Endodermal cell (in vitro differentiated cells): ENCODE data around the gene EEPD1. TPM values are rescaled to one million over a fixed set of nuclear protein-coding genes. Genes with fewer than 3 reads are reported as not detected.

ENCODE experiments used
- DNase-seq: peaks from one replicate; pipeline ENCODE4 v3.0.0-alpha.2; 2017
- H3K27ac ChIP-seq: 2 replicates; pipeline ENCODE4 v1.5.1; 2013; ENCODE audit warnings: mild to moderate bottlenecking, low read depth, low read length, moderate library complexity
- H3K27me3 ChIP-seq: 2 replicates; pipeline ENCODE4 v1.6.1; 2013; ENCODE audit warnings: mild to moderate bottlenecking, low read length, moderate library complexity; ENCODE audit not compliant: insufficient read depth, control insufficient read depth, poor library complexity, severe bottlenecking
- H3K36me3 ChIP-seq: 2 replicates; pipeline ENCODE4 v1.7.0; 2013; ENCODE audit warnings: mild to moderate bottlenecking, low read length, moderate library complexity; ENCODE audit not compliant: control insufficient read depth, insufficient read depth
- H3K4me1 ChIP-seq: one replicate; pipeline ENCODE4 v1.7.0; 2013; ENCODE audit warnings: low read length; ENCODE audit not compliant: control insufficient read depth, insufficient read depth
- H3K4me3 ChIP-seq: 2 replicates; pipeline ENCODE4 v1.5.1; 2013; ENCODE audit warnings: mild to moderate bottlenecking, low read length, moderate library complexity
- H3K9ac ChIP-seq: 2 replicates; pipeline ENCODE4 v1.6.1; 2013; ENCODE audit warnings: mild to moderate bottlenecking, low read length, moderate library complexity; ENCODE audit not compliant: poor library complexity, severe bottlenecking; ENCODE audit errors: extremely low read depth
- H3K9me3 ChIP-seq: 2 replicates; pipeline ENCODE4 v1.6.1; 2013; ENCODE audit warnings: mild to moderate bottlenecking, low read length, moderate library complexity; ENCODE audit not compliant: control insufficient read depth
- H3K27ac Mint-ChIP-seq: 2 replicates; pipeline ENCODE4 v1.8.0; 2020; ENCODE audit warnings: mixed read lengths
- H3K27me3 Mint-ChIP-seq: 2 replicates; pipeline ENCODE4 v1.8.0; 2021; ENCODE audit warnings: mild to moderate bottlenecking, mixed read lengths; ENCODE audit not compliant: insufficient read depth
- H3K36me3 Mint-ChIP-seq: 2 replicates; pipeline ENCODE4 v1.8.0; 2020; ENCODE audit warnings: low read depth, mixed read lengths
- H3K4me1 Mint-ChIP-seq: 2 replicates; pipeline ENCODE4 v1.8.0; 2020; ENCODE audit warnings: mixed read lengths
- H3K4me3 Mint-ChIP-seq: 2 replicates; pipeline ENCODE4 v1.8.0; 2020; ENCODE audit warnings: mild to moderate bottlenecking, moderate library complexity, mixed read lengths
- H3K9me3 Mint-ChIP-seq: 2 replicates; pipeline ENCODE4 v1.8.0; 2020; ENCODE audit warnings: mild to moderate bottlenecking, mixed read lengths
- CTCF ChIP-seq: fragments of 200-600 bp; sonication (generic); conservative IDR thresholded peaks from 2 replicates; pipeline ENCODE4 v1.5.0; 2021; ENCODE audit warnings: antibody characterized with exemption, mild to moderate bottlenecking
- WGBS, 2 experiments: methylation state at CpG; one replicate each; pipeline versions ENCODE4 v1.1.5 to v1.1.7; 2013; ENCODE audit warnings: missing lambda C conversion rate in 2 of 2, mixed read lengths in 1 of 2; ENCODE audit not compliant: insufficient coverage in 1 of 2, insufficient read length in 1 of 2; 5-methylcytosine and 5-hydroxymethylcytosine counted together
- total RNA-seq, 2 donors: library from RNA; stranded (reverse); fragmentation: NEBNext Ultra II Directional in 1 of 2; extraction: Animal tissue kit (Norgen Biotek cat#: 25700) in 1 of 2; gene quantifications; 2 replicates in 1 of 2; 3 replicates in 1 of 2; pipeline ENCODE4 v1.2.1, GENCODE V29; 2021

The EEPD1 gene
- total RNA-seq, 2 donors from 2014 or later, result 9.7 to 11.4 TPM

GRCh38 chr7:36348771-36349170, 195.7 kb downstream of the EEPD1 start:
- Mint-ChIP-seq H3K9me3 (peaks cover 5% of the 10 kb centered on the region), H3K36me3 (peaks cover 4% of the 10 kb centered on the region), H3K4me1 (peaks cover 16% of the 10 kb centered on the region), H3K4me3 (no peak overlapping the region), H3K27me3 (no peaks in the 10 kb centered on the region), H3K27ac (no peak overlapping the region)
- no peaks in the 10 kb centered on the region for H3K27me3 ChIP-seq
- DNase-seq, result no peak
- H3K27ac ChIP-seq, result no peak overlapping the region
- no peak overlapping the region for H3K9ac ChIP-seq
- H3K36me3 ChIP-seq, result no peaks in the 10 kb centered on the region
- TF ChIP-seq CTCF, result no peak
- WGBS, 2 experiments, result 95% methylated on average over 3 of the region's 3 CpGs; no CpG with 5 or more reads in 1 of the 2 experiments
- no peaks in the 10 kb centered on the region for H3K4me1 ChIP-seq
- no peak overlapping the region for H3K4me3 ChIP-seq
- H3K9me3 ChIP-seq, result peaks cover 8% of the 10 kb centered on the region

GRCh38 chr7:36349626-36350025, 196.6 kb downstream of the EEPD1 start:
- Mint-ChIP-seq H3K27ac (no peak overlapping the region), H3K27me3 (peaks cover 4% of the 10 kb centered on the region), H3K4me1 (peaks cover 16% of the 10 kb centered on the region), H3K9me3 (peaks cover 5% of the 10 kb centered on the region), H3K36me3 (peaks cover 4% of the 10 kb centered on the region), H3K4me3 (no peak overlapping the region)
- Histone ChIP-seq H3K4me1 (peaks cover 6% of the 10 kb centered on the region), H3K27ac (no peak overlapping the region), H3K36me3 (no peaks in the 10 kb centered on the region), H3K9me3 (peaks cover 8% of the 10 kb centered on the region), H3K27me3 (no peaks in the 10 kb centered on the region), H3K4me3 (no peak overlapping the region), H3K9ac (no peak overlapping the region)
- no CpG with 5 or more reads among the region's 2 CpGs for WGBS, 2 experiments
- no peak for DNase-seq
- no peak for TF ChIP-seq CTCF

Other genes with a start within 250 kb of the EEPD1 start
- 100 to 1,000 TPM in 1 of 2 donors, 10 to 100 TPM in 1; 78.6 to 138 TPM for gene ANLN, start 236.6 kb downstream of the EEPD1 start, total RNA-seq